H1 (cell line): ENCODE results near the gene DRAM1. TPM values are rescaled to one million over a fixed set of nuclear protein-coding genes. Genes with fewer than 3 reads are reported as not detected.

Experiments
- BCL11A ChIP-seq, 2 experiments: IDR thresholded peaks; one replicate each; pipeline ENCODE4 v1.6.1; 2011; ENCODE audit warnings: low read depth in 2 of 2, low read length in 2 of 2, mild to moderate bottlenecking in 2 of 2
- GABPA ChIP-seq: IDR thresholded peaks from 2 replicates; pipeline ENCODE4 v1.6.1; 2011; ENCODE audit warnings: mild to moderate bottlenecking, low read length, moderate library complexity, borderline replicate concordance; ENCODE audit not compliant: insufficient read depth
- NANOG ChIP-seq: IDR thresholded peaks from 2 replicates; pipeline ENCODE4 v1.6.1; 2011; ENCODE audit warnings: low read length, low read depth, mild to moderate bottlenecking, inconsistent platforms; ENCODE audit not compliant: insufficient read depth, poor library complexity, severe bottlenecking
- RBBP5 ChIP-seq: IDR thresholded peaks from 2 replicates; pipeline ENCODE4 v1.7.1; 2012; ENCODE audit warnings: low read depth, mild to moderate bottlenecking, inconsistent platforms, low read length, moderate library complexity, borderline replicate concordance
- polyA plus RNA-seq, 7 experiments: library from polyadenylated mRNA; depleted of rRNA in 3 of 7; stranded (reverse) in 5 of 7; unstranded in 2 of 7; fragments of >200 nt in 5 of 7; fragments of 200-250 nt in 2 of 7; gene quantifications; 1 replicate in 5 of 7; 2 replicates in 1 of 7; 4 replicates in 1 of 7; pipeline versions ENCODE4 v1.2.1 to v1.2.3, GENCODE V29; 2011 to 2013; ENCODE audit warnings: missing spikeins in 2 of 7, mixed read lengths in 2 of 7
- total RNA-seq: library from RNA; stranded (reverse); fragmentation: NEBNext Ultra II Directional; extraction: Animal tissue kit (Norgen Biotek cat#: 25700); gene quantifications from 2 replicates; pipeline ENCODE4 v1.2.1, GENCODE V29; 2021
- TF ChIP-seq, protein P1 (sequence below): IDR thresholded peaks from 2 replicates; pipeline ENCODE4 v1.6.1; 2012; ENCODE audit warnings: inconsistent platforms

Gene DRAM1
- total and polyA plus RNA-seq, 2 of the 8 experiments (the other 6 are each of a cell fraction or from before 2014, with no cell fraction given) = 4.6 to 6.2 TPM

DNA sequence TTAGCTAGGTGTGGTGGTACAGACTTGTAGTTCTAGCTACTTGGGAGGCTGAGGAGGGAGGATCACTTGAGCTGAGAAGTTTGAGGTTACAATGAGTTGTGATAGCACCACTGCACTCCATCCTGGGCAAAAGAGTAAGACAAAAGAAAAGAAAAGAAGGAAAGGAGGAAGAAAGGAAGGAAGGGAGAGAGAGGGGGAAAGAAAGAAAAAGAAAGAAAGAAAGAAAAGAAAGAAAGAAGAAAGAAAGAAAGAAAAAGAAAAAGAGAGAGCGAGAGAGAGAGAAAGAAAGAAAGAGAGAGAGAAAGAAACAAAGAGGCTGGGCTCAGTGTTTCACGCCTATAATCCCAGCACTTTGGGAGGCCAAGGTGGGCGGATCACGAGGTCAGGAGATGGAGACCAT, 36.3 kb upstream of the DRAM1 start (continued):
- TF ChIP-seq NANOG (no peak), BCL11A (IDR thresholded peaks at IDR 0.05; ENCODE audit: low read depth in 2 of 2, low read length in 2 of 2) (no peak), GABPA (no peak), RBBP5 (no peak)
- TF ChIP-seq, protein P1, sequence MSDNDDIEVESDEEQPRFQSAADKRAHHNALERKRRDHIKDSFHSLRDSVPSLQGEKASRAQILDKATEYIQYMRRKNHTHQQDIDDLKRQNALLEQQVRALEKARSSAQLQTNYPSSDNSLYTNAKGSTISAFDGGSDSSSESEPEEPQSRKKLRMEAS = no peak
- TF ChIP-seq, all 59 proteins: peak for 0
